OCI-LY7 (cell line): ENCODE measurements around the gene SLC25A29. TPM values are rescaled to one million over a fixed set of nuclear protein-coding genes. Genes with fewer than 3 reads are reported as not detected.

Experiments used
- BruUV-seq: library from RNA; stranded (reverse); fragments of 400-500 nt; replicated peaks from 2 replicates; lab custom pipeline; 2021; lab: Mats Ljungman, UMichigan
- CTCF ChIA-PET: fragments of 300-600 bp; sonication (Branson Sonifier 250); formaldehyde crosslinking; loops from one replicate; lab custom pipeline; 2022; ENCODE audit warnings: antibody characterized with exemption; ENCODE audit not compliant: unreplicated experiment; lab: Charles Lee
- POLR2A ChIA-PET: fragments of 300-600 bp; sonication (Branson Sonifier 250); formaldehyde crosslinking; loops from one replicate; lab custom pipeline; 2022; ENCODE audit warnings: antibody characterized with exemption; lab: Charles Lee
- DNase-seq: peaks from one replicate; pipeline ENCODE4 v3.0.0-alpha.2; 2015; ENCODE audit warnings: low spot score
- H2AFZ ChIP-seq: fragments of 200-600 bp; sonication (generic), shearing (Covaris generic); 2 replicates; pipeline ENCODE4 v1.6.1; 2014; ENCODE audit warnings: mild to moderate bottlenecking, antibody characterized with exemption, low read length, moderate library complexity
- H3K27ac ChIP-seq: fragments of 200-600 bp; sonication (generic); 2 replicates; pipeline ENCODE4 v1.5.1; 2014; ENCODE audit warnings: mixed run types, low read depth, mild to moderate bottlenecking, moderate library complexity, low read length, inconsistent platforms; ENCODE audit not compliant: poor library complexity, severe bottlenecking
- H3K36me3 ChIP-seq: fragments of 200-600 bp; sonication (generic); 2 replicates; pipeline ENCODE4 v1.6.1; 2014; ENCODE audit warnings: mild to moderate bottlenecking, antibody characterized with exemption, low read length, moderate library complexity, mixed read lengths; ENCODE audit not compliant: insufficient read depth
- H3K4me1 ChIP-seq: fragments of 200-600 bp; sonication (generic); 2 replicates; pipeline ENCODE4 v1.5.1; 2014; ENCODE audit warnings: mild to moderate bottlenecking, low read length; ENCODE audit not compliant: insufficient read depth, poor library complexity, severe bottlenecking
- H3K4me2 ChIP-seq: fragments of 200-600 bp; sonication (generic); 2 replicates; pipeline ENCODE4 v1.6.1; 2014; ENCODE audit warnings: mild to moderate bottlenecking, low read length
- H3K4me3 ChIP-seq: fragments of 200-600 bp; sonication (generic); 2 replicates; pipeline ENCODE4 v1.5.1; 2014; ENCODE audit warnings: mild to moderate bottlenecking, low read depth, low read length; ENCODE audit not compliant: poor library complexity, severe bottlenecking
- H3K79me2 ChIP-seq: fragments of 200-600 bp; sonication (generic); 2 replicates; pipeline ENCODE4 v1.6.1; 2016; ENCODE audit warnings: low read depth, mild to moderate bottlenecking, low read length, moderate library complexity, mixed read lengths; ENCODE audit not compliant: insufficient read depth
- H3K9me2 ChIP-seq: fragments of 200-600 bp; sonication (generic); 2 replicates; pipeline ENCODE4 v1.6.1; 2016; ENCODE audit warnings: mild to moderate bottlenecking, low read length, mixed read lengths; ENCODE audit not compliant: insufficient read depth
- H3K9me3 ChIP-seq: fragments of 200-600 bp; sonication (generic); 2 replicates; pipeline ENCODE4 v1.6.1; 2014; ENCODE audit warnings: mild to moderate bottlenecking, mixed run types, low read length, mixed read lengths
- H4K20me1 ChIP-seq: fragments of 200-600 bp; sonication (generic); 2 replicates; pipeline ENCODE4 v1.6.1; 2014; ENCODE audit warnings: mild to moderate bottlenecking, antibody characterized with exemption, low read length, moderate library complexity, mixed read lengths; ENCODE audit not compliant: insufficient read depth
- EZH2phosphoT487 ChIP-seq: fragments of 200-600 bp; sonication (generic); IDR thresholded peaks from 2 replicates; pipeline ENCODE4 v1.6.1; 2018; ENCODE audit warnings: low read depth, borderline replicate concordance, mild to moderate bottlenecking, mixed run types, antibody characterized with exemption, low read length, moderate library complexity, mixed read lengths
- intact Hi-C: fragments of 100-400 bp; cut with micrococcal nuclease; formaldehyde crosslinking; loops from one replicate; pipeline ENCODE4 v1.10.0; 2022; ENCODE audit not compliant: unreplicated experiment
- total RNA-seq, 2 experiments: library from RNA; depleted of rRNA in 1 of 2; stranded (reverse); fragments of >200 nt in 1 of 2; shearing (Covaris generic) in 1 of 2; gene quantifications; 2 replicates each; pipeline ENCODE4 v1.2.3, GENCODE V29; 2014 to 2022
- TF ChIP-seq, protein P1 (sequence below): fragments of 200-600 bp; sonication (generic); conservative IDR thresholded peaks from 2 replicates; pipeline ENCODE4 v1.5.1; 2014; ENCODE audit warnings: mild to moderate bottlenecking, antibody characterized with exemption, low read length, moderate library complexity, mixed read lengths

SLC25A29 gene
- total RNA-seq, 2 experiments from 2014 or later, result 14.6 to 34.8 TPM

DNA sequence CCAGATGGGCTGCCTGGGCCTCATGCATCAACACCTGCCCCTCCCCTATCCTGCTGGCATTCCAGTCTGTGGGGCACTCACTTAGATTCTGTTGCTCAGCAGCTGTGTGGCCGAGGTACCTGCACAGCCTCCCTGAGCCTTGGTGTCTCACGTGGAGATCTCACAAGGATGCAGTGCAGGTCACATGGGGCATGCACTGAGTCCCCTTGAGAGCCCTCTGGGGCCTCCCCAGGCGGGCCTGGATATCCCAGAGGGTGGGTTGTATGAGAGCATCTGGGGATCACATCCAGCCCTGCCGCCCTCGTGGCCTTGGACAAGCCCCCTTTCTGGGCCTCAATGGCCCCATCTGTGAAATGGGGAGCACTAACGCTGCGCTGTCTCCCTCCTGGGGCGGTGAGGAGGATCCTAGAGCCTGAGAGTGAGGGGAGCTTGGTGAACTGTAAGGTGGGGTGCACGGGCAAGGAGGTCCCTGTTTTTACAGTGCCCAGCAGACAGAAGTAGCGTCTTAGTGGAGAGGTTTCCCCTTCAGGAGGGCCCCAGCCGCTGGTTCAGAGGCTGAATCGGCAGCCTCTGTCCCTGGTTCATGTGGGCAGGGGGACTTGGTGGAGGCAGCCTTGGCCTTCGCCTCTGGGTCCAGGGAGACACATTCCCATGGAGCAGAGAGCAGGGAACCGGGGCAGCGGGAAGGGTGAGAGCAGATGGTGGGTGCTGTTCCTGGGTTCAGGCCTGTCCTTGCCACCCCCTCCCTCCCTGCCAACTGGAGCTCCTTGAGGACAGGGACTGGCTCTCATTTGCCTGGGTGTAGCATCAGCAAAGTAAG lies 16.1 kb upstream of the SLC25A29 start:
- no peak overlapping the region for H3K27ac ChIP-seq
- intact Hi-C loops, result no loop called here
- H3K36me3 ChIP-seq, result no peaks in the 10 kb centered on the region
- H3K79me2 ChIP-seq, result no peaks in the 10 kb centered on the region
- DNase-seq, result no peak
- no peaks in the 10 kb centered on the region for H3K9me2 ChIP-seq
- H3K4me2 ChIP-seq, result no peak overlapping the region
- CTCF ChIA-PET, result interaction anchor here (0.7 kb wide), 1 partner anchor 44 kb away, joined by 3 read pairs; no protein-coding TSS in a partner anchor
- H4K20me1 ChIP-seq, result no peaks in the 10 kb centered on the region
- no TSS peak for BruUV-seq
- no peak overlapping the region for H2AFZ ChIP-seq
- no peaks in the 10 kb centered on the region for H3K9me3 ChIP-seq
- TF ChIP-seq, protein P1, sequence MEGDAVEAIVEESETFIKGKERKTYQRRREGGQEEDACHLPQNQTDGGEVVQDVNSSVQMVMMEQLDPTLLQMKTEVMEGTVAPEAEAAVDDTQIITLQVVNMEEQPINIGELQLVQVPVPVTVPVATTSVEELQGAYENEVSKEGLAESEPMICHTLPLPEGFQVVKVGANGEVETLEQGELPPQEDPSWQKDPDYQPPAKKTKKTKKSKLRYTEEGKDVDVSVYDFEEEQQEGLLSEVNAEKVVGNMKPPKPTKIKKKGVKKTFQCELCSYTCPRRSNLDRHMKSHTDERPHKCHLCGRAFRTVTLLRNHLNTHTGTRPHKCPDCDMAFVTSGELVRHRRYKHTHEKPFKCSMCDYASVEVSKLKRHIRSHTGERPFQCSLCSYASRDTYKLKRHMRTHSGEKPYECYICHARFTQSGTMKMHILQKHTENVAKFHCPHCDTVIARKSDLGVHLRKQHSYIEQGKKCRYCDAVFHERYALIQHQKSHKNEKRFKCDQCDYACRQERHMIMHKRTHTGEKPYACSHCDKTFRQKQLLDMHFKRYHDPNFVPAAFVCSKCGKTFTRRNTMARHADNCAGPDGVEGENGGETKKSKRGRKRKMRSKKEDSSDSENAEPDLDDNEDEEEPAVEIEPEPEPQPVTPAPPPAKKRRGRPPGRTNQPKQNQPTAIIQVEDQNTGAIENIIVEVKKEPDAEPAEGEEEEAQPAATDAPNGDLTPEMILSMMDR, result no peak
- no peak for TF ChIP-seq EZH2phosphoT487
- POLR2A ChIA-PET, result interaction anchor here (0.5 kb wide), 1 partner anchor 32 kb away, joined by 3 read pairs; no protein-coding TSS in a partner anchor
- H3K4me1 ChIP-seq, result peaks cover 8% of the 10 kb centered on the region
- H3K4me3 ChIP-seq, result no peak overlapping the region

DNA sequence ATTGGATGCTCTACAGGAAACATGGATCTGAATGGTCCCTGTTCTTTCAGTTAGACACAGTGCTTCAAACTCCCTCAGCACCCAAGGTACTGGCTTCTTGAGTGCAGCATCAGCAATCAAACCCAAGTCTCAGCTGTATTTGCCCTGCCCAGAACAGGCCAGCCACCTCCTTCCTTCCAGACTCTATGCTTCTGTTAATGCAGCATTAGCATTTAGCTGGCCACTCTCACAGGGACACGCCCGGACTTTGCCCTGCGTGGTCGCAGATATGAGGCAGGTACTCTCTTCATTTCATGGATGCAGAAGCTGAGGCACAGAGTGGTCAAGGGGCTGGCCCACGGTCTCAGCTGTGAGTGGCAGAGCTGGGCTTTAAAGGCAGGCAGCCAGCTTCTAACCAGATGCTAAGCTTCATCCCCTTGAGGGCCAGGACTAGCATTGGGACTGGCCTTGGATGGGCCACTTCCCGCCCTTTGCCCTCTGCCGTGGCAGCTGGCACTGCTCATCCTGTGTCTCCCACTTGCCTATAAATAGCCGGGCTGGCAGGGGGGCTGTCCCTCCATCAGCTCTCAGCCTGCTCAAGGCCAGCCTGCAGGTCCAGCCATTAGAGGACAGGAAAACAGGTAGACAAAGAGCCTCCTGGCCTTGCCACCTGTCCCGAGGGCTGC lies 15.4 kb upstream of the SLC25A29 start:
- no peak for DNase-seq
- Histone ChIP-seq H3K27ac (no peak overlapping the region), H3K79me2 (no peaks in the 10 kb centered on the region), H3K9me2 (no peaks in the 10 kb centered on the region), H4K20me1 (no peaks in the 10 kb centered on the region), H3K9me3 (no peaks in the 10 kb centered on the region), H3K4me3 (no peak overlapping the region), H3K4me2 (no peak overlapping the region), H3K36me3 (no peaks in the 10 kb centered on the region), H3K4me1 (peaks cover 8% of the 10 kb centered on the region), H2AFZ (no peak overlapping the region)
- intact Hi-C loops, result no loop called here
- CTCF ChIA-PET, result no interaction called here
- POLR2A ChIA-PET, result interaction anchor here (0.5 kb wide), 1 partner anchor 33 kb away, joined by 3 read pairs; no protein-coding TSS in a partner anchor
- BruUV-seq, result no TSS peak
- no peak for TF ChIP-seq EZH2phosphoT487
- TF ChIP-seq, protein P1, result no peak
